HG03108 (cell line): Measurements from ENCODE around the gene RELL1.

Source experiments
- ATAC-seq: cut with Tn5 transposase; IDR thresholded peaks from one replicate; pipeline ENCODE4 v1.9.1; 2021; ENCODE audit warnings: moderate library complexity; ENCODE audit not compliant: unreplicated experiment

The RELL1 gene

GRCh38 chr4:37641886-37642849 is 44.0 kb downstream of the RELL1 start:
- ATAC-seq, result no peak

DNA sequence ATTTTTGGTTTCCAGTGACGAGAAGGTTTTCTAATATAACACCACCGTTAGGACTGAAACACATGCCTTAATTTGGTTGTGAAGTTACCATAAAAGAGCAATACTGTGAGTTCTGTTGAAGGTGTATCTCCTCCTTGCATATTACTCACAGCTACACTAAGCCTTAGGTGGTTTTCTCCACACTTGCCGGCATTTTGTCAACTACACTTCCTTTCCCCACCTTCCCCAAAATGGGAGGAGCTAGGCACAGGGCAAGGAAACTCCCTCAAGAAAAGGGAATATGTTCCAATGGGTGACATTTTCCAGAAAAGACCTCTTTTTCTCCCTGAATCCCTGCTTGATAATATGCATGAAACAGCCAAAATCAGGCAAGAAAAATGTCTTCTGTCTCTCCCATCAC is 44.8 kb downstream of the RELL1 start:
- ATAC-seq, result no peak

GRCh38 chr4:37639551-37640285 is 46.5 kb downstream of the RELL1 start:
- ATAC-seq, result no peak

DNA sequence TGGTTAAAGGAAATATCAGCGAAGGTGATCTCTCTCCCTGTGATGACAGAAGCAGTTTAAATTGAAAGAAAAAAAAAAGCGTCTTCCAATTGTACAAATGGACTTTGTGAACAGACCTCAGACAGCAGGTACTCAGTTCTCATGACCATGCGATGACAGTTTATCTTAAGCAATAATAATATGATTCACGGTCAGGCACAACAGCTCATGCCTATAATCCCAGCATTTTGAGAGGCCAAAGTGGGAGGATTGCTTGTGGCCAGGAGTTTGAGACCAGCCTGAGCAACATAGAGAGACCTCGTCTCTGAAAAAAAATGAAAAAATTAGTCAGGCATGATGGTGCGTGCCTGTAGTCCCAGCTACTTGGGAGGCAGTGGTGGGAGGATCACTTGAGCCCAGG is 51.0 kb downstream of the RELL1 start:
- ATAC-seq, result no peak

GRCh38 chr4:37634180-37634579 is 52.0 kb downstream of the RELL1 start:
- no peak for ATAC-seq

DNA sequence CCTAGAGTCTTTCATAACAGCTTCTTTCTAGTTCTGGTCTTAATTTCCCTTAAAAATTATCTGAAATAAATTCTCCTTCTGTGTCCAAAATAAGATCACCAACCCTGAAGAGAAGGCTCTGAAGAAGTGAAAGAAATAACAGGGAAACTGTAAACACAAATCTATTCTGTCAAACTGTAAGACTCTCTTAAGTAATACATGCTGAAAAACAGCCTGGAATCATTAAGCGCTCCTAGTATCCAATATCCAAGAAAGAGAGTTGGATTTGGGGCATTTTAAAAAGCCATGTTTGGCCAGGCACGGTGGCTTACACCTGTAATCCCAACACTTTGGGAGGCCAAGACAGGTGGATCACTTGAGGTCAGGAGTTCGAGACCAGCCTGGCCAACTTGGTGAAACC is 53.3 kb downstream of the RELL1 start:
- no peak for ATAC-seq

- no peak for ATAC-seq
These were observed 54.6 kb downstream of the RELL1 start for GRCh38 chr4:37631551-37631950.

DNA sequence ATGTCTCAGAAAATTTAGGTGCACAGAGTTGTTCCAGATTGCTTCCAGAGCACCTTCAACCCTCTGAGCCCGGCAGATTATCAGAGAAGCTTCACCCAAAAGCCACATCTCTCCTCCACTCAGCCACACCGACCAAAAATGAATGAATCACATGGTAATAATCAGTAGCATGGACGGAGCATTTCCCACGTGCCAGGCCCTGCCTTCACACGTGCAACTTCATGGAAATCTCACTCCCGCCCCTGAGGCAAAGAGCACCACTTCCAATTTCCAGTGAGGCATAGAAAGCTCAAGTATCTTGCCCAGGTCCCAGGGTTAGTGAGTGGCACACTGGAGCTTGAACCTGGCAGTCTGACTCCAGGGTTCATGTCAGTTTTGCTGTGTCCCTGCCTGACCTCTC is 56.5 kb downstream of the RELL1 start:
- ATAC-seq, result no peak

DNA sequence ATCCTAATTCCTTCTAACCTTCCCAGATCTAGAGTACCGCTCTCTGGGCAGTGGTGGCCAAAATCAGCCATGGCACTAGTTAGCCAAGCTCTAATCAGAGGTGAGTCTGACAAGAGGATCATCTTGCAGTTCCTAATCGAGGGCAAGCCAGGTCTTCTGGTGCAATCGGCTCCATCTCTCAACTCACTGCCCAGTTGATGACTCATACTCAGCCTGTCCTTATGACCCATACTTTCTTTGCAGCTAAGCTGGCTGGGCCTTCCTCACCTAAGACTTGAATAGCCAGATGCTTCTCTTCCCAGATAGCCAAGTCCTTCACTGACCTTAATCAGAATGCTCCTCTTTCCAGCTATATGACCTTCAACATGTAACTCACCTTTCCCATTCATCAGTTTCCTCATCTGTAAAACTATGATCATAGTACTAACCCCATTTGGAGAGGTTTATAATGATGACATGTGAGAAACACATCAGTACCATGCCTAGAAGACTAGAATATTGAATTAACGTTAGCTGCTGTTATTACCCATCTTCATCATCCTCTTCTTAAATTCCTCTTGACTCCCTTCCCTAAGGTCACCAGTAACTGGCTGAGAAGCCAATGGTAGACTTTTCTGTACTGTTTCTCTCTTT is 57.1 kb downstream of the RELL1 start:
- no peak for ATAC-seq

DNA sequence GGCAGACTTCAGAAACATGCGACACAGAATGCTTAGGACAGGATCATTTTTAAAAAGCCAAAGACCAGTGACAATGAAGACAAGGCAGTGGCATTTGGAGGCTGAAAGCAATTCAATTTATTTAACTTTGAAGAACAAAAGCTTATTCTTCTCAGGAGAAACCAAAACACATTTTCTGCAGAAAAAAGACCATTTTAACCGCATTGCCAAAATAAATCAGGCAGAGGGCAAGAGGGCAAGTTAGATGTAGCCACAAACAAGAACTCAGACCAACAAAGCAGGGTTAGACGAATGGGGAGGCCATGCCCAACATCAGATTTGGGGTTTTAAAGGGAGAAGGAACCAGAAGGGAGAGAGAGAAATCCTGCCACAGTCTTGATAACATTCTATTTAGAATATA is 58.9 kb downstream of the RELL1 start:
- ATAC-seq, result no peak

GRCh38 chr4:37625499-37625898 is 60.7 kb downstream of the RELL1 start:
- no peak for ATAC-seq

DNA sequence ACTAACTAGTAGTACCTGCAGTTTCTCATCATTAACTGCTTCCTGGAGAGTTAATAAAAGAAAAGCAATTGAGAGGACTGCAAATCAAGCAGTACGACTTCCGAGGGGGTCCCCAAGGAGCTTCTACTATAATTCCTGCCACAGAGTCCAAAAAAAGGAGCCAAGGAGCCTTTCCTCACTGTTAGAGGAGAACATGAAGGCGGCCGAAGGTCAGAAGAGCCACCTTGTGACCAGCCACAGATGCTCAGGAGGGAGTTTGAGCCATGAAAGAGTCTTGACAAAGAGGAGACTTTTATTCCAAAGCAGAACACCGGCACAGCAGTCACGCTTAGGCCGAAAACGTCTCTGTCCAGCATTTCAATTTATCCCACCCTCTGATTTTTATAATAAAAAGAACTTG is 62.2 kb downstream of the RELL1 start:
- no peak for ATAC-seq

DNA sequence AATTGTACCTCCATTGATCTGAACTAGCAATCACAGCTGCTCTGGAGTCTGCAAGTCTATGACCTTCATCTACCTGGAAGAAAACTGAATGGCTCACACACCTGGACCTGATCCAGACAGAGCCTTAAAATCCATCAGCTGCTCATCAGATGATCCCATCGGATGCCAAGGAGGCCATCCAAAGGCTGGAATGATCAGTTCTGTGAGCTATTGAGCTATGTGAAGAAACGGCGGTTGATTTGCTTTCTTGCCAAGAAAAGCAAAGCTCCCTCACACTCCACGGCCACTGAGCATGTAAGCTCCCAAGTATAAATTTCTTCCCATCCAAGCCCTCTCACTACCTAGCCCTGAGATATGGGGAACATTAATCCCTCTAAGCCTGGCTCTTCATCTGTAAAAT is 63.1 kb downstream of the RELL1 start:
- ATAC-seq, result no peak

DNA sequence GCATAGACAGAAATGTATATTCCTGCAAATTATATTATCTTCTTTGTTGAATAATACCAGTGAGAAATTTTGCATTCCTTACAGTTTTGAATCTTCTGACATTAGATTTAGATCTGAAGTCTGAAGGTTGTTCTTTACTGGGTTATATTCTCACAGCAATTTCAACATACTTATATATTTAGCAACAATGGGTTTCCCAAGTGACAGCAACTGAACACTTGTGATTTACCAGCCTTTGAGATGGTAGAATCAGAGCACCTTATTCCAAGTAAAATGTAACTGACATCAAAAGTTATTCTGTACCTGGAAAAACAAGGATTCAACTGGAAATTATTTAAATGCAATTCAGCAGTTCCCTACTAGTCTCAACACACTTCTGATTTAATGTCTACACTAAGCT is 66.0 kb downstream of the RELL1 start:
- ATAC-seq, result no peak

- ATAC-seq, result no peak
These were observed 70.5 kb downstream of the RELL1 start for GRCh38 chr4:37615720-37616063.

- no peak for ATAC-seq
These were observed 71.0 kb downstream of the RELL1 start for GRCh38 chr4:37615059-37615719.

DNA sequence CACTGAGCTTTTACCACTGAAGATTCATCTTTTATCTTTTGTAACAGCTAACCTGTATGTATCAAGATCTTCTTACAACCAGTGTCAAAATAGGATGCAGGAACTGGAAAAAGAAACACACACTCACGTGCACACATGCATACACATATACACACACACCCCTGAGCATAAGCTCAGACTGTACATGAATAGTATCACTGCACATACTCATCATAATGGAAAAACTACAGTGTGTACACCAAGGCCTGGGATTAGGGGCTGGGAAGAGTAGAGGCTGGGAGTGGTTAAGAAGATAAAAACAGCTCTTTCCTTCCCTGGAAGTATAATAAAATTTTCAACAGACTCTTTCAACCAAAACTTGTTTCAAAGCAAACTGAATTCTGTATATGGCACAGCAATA is 73.4 kb downstream of the RELL1 start:
- ATAC-seq, result no peak

GRCh38 chr4:37609626-37610025 is 76.5 kb downstream of the RELL1 start:
- no peak for ATAC-seq

DNA sequence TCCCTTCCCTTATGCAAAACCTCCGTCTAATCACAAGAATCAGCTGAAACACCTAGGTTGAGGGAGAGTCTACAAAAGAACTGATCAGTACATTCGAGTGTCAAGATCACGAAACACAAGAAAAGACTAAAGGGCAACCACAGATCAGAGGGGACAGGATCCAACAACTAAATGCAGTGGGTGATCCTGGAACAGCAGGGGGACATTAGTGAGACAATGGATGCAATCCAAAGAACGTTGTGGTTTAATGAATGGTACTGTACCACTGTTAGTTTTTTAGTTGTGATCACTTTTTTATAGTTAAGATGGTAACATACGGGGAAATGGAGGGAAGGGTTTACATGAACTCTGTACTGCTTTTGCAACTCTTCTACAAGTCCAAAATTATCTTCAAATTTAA is 79.2 kb downstream of the RELL1 start:
- no peak for ATAC-seq

DNA sequence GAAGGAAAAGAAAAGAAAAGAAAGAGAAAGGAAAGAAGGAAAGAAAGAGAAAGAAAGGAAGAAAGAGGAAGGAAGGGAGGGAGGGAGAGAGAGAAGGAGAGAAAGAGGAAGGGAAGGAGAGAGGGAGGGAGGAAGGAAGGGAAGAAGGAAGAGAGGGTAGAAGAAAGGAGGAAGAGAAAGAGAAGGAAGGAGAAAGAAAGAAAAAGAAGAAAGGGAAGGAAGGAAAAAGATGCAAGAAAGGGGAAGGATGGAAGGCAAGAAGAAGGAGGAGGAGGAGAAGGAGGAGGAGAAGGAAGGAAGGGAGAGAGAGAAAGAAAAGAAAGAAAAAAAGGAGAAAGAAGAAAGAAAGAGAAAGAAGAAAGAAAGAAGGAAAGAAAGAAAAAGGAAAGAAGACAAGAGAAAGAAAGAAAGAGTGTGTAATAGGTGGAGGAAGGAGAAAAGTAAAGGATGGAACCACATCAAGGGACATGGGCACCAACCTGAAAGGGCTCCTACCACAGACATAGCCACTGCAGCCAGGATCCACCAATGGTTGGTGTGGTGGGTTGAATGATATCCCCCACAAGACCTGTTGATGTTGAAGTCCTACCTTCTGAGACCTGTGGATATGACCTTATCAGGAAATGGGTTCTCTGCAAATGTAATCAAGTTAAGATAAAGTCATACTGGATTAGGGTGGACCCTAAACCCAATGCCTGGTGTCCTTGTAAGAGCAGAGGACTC is 80.2 kb downstream of the RELL1 start:
- no peak for ATAC-seq

DNA sequence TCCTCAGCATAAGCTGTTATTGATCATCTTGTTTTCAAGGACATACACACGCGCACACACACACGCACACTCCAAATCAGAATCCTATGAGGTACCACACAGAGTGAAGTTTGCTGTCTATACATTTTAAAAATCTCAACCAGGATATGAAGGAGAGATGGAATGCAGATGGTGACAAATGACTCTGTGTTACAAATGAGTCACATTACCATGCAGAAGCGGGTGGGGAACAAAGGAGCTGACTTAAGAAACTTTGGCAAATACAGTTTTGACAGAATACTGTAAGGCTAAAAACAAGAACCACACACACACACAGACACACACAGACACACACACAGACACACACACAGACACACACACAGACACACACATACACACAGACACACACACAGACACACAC is 81.7 kb downstream of the RELL1 start:
- no peak for ATAC-seq
